Keratinocyte (primary cell): ENCODE data around the gene GPHB5. TPM values are rescaled to one million over a fixed set of nuclear protein-coding genes. Genes with fewer than 3 reads are reported as not detected.

Experiments used
- DNase-seq: peaks from one replicate; pipeline ENCODE4 v3.0.0-alpha.2; 2011; ENCODE audit warnings: low read depth, missing footprints, low spot score
- FAIRE-seq: peaks from 2 replicates; lab custom pipeline; 2011; peaks lifted over from hg19 to GRCh38; lab: Jason Lieb, UNC
- H2AFZ ChIP-seq: 2 replicates; pipeline ENCODE4 v1.6.0; 2012; ENCODE audit warnings: low read length, control low read depth, inconsistent platforms; ENCODE audit not compliant: control insufficient read depth
- H3K27ac ChIP-seq: 2 replicates; pipeline ENCODE4 v1.5.1; 2011; ENCODE audit warnings: low read length; ENCODE audit not compliant: control insufficient read depth, insufficient read depth
- H3K27me3 ChIP-seq: 3 replicates; pipeline ENCODE4 v1.6.0; 2011; ENCODE audit warnings: low read length; ENCODE audit not compliant: control insufficient read depth, insufficient read depth; ENCODE audit errors: extremely low read depth
- H3K36me3 ChIP-seq, 2 experiments: 2 replicates in 1 of 2; 3 replicates in 1 of 2; pipeline ENCODE4 v1.5.1; 2011; ENCODE audit warnings: low read length in 2 of 2, mild to moderate bottlenecking in 1 of 2; ENCODE audit not compliant: control insufficient read depth in 2 of 2, insufficient read depth in 2 of 2; ENCODE audit errors: extremely low read depth in 1 of 2
- H3K4me1 ChIP-seq: 3 replicates; pipeline ENCODE4 v1.5.1; 2011; ENCODE audit warnings: low read length; ENCODE audit not compliant: control insufficient read depth, insufficient read depth; ENCODE audit errors: extremely low read depth
- H3K4me2 ChIP-seq: 3 replicates; pipeline ENCODE4 v1.6.0; 2011; ENCODE audit warnings: low read depth, low read length; ENCODE audit not compliant: control insufficient read depth, insufficient read depth; ENCODE audit errors: extremely low read depth
- H3K4me3 ChIP-seq, 3 experiments: fragments of 200-600 bp in 1 of 3; sonication (generic) in 1 of 3; 2 replicates in 2 of 3; 3 replicates in 1 of 3; pipeline ENCODE4 v1.5.1; 2011 to 2016; ENCODE audit warnings: low read length in 3 of 3, mild to moderate bottlenecking in 3 of 3, control low read depth in 2 of 3, inconsistent platforms in 1 of 3, low read depth in 1 of 3, mixed read lengths in 1 of 3, mixed run types in 1 of 3, moderate library complexity in 1 of 3; ENCODE audit not compliant: control insufficient read depth in 2 of 3, insufficient read depth in 2 of 3; ENCODE audit errors: extremely low read depth in 1 of 3
- H3K79me2 ChIP-seq: 2 replicates; pipeline ENCODE4 v1.6.0; 2012; ENCODE audit warnings: low read length; ENCODE audit not compliant: control insufficient read depth, insufficient read depth
- H3K9ac ChIP-seq: 3 replicates; pipeline ENCODE4 v1.6.0; 2011; ENCODE audit warnings: low read length; ENCODE audit not compliant: control insufficient read depth, insufficient read depth; ENCODE audit errors: extremely low read depth
- H3K9me1 ChIP-seq: 3 replicates; pipeline ENCODE4 v1.6.0; 2011; ENCODE audit warnings: low read length; ENCODE audit not compliant: control insufficient read depth, insufficient read depth; ENCODE audit errors: extremely low read depth
- H3K9me3 ChIP-seq: 2 replicates; pipeline ENCODE4 v1.5.1; 2012; ENCODE audit warnings: low read depth, low read length; ENCODE audit not compliant: control insufficient read depth
- H4K20me1 ChIP-seq: 3 replicates; pipeline ENCODE4 v1.6.0; 2011; ENCODE audit warnings: low read length; ENCODE audit not compliant: control insufficient read depth, insufficient read depth; ENCODE audit errors: extremely low read depth
- EZH2 ChIP-seq: IDR thresholded peaks from one replicate; pipeline ENCODE4 v1.6.1; 2012; ENCODE audit warnings: inconsistent platforms, mild to moderate bottlenecking, low read length, moderate library complexity
- dilution Hi-C: fragments of 300-500 bp; cut with MboI; formaldehyde crosslinking; loops from one replicate; pipeline ENCODE4 v1.7.0; 2020; ENCODE audit warnings: low sequenced_read_pairs; ENCODE audit not compliant: extremely low pct_ligation_motif_present
- polyA plus RNA-seq, 5 experiments: library from polyadenylated mRNA; depleted of rRNA in 3 of 5; stranded (reverse) in 3 of 5; stranded (forward) in 1 of 5; unstranded in 1 of 5; fragments of >200 nt; gene quantifications; 1 replicate in 1 of 5; 2 replicates in 3 of 5; 3 replicates in 1 of 5; pipeline versions ENCODE4 v1.2.1 to v1.2.3, GENCODE V29; 2011 to 2012; ENCODE audit warnings: missing spikeins in 2 of 5, low read depth in 1 of 5, low replicate concordance in 1 of 5
- TF ChIP-seq, protein P1 (sequence below), 3 experiments: IDR thresholded peaks in 1 of 3; conservative IDR thresholded peaks in 1 of 3; optimal IDR thresholded peaks in 1 of 3; 2 replicates in 2 of 3; 3 replicates in 1 of 3; pipeline versions ENCODE3 to v1.5.1; 2011; ENCODE audit warnings: low read length in 3 of 3, mild to moderate bottlenecking in 3 of 3, moderate library complexity in 2 of 3, control low read depth in 1 of 3, inconsistent platforms in 1 of 3; ENCODE audit not compliant: insufficient read depth in 2 of 3; ENCODE audit errors: extremely low read depth in 1 of 3

The GPHB5 gene
- polyA plus RNA-seq, 1 donor (not counting 4 experiments of a cell fraction or from before 2014, with no cell fraction given), result not detected

DNA sequence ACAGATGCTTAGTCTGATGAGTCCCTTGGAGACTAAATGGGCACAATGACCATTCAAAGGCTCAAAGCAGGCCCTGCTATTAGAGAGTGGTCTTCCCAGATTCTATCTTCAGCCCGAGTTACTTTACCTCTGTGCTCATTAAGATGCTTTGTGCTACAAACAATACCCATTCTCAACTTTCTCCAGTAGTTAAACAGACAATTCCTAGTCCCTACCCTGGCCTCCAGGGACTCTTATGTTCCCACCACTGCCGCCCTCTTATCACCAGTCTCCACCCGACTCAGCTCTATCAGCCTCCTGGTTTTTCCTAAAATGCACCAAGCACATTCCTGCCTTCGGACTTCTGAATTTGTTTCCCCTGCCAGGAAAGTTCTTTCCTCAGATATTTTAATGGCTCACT lies 25.6 kb upstream of the GPHB5 start:
- Histone ChIP-seq H3K36me3 (no peaks in the 10 kb centered on the region), H3K27me3 (peaks cover 5% of the 10 kb centered on the region), H3K9ac (no peak overlapping the region), H3K9me1 (no peaks in the 10 kb centered on the region), H3K9me3 (no peaks in the 10 kb centered on the region), H2AFZ (no peak overlapping the region), H3K4me2 (no peak overlapping the region), H3K27ac (no peak overlapping the region), H3K4me1 (no peaks in the 10 kb centered on the region), H4K20me1 (no peaks in the 10 kb centered on the region), H3K4me3 (no peak overlapping the region), H3K79me2 (no peaks in the 10 kb centered on the region)
- TF ChIP-seq, protein P1, sequence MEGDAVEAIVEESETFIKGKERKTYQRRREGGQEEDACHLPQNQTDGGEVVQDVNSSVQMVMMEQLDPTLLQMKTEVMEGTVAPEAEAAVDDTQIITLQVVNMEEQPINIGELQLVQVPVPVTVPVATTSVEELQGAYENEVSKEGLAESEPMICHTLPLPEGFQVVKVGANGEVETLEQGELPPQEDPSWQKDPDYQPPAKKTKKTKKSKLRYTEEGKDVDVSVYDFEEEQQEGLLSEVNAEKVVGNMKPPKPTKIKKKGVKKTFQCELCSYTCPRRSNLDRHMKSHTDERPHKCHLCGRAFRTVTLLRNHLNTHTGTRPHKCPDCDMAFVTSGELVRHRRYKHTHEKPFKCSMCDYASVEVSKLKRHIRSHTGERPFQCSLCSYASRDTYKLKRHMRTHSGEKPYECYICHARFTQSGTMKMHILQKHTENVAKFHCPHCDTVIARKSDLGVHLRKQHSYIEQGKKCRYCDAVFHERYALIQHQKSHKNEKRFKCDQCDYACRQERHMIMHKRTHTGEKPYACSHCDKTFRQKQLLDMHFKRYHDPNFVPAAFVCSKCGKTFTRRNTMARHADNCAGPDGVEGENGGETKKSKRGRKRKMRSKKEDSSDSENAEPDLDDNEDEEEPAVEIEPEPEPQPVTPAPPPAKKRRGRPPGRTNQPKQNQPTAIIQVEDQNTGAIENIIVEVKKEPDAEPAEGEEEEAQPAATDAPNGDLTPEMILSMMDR (optimal IDR thresholded peaks at IDR 0.05 in 1 of 3, IDR thresholded peaks at IDR 0.05 in 1 of 3, conservative IDR thresholded peaks at IDR 0.05 in 1 of 3; ENCODE audit: extremely low read depth in 1 of 3, insufficient read depth in 2 of 3, low read length in 3 of 3), result no peak
- no peak for TF ChIP-seq EZH2
- DNase-seq, result no peak
- FAIRE-seq, result no peak
- dilution Hi-C loops, result no loop called here

DNA sequence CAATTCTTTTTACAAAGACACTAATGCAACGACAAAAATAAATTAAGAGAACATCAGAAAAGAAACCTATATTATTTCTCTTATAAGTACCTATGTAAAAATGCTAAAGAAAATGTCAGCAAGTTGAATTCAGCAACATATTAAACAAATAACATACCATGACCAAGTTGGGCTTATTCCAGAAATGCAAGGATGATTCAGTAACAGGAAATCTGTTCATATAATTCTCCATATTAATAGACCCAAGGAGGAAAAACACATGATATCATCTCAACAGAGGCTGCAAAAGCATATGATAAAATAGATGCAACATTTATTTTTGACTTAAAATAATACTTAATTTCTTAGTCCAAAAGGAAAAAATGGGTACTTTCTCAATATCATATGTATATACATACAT lies 25.1 kb upstream of the GPHB5 start:
- Histone ChIP-seq H3K4me3 (no peak overlapping the region), H3K4me2 (no peak overlapping the region), H3K27me3 (peaks cover 5% of the 10 kb centered on the region), H3K4me1 (no peaks in the 10 kb centered on the region), H3K27ac (no peak overlapping the region), H3K9me1 (no peaks in the 10 kb centered on the region), H3K79me2 (no peaks in the 10 kb centered on the region), H4K20me1 (no peaks in the 10 kb centered on the region), H3K36me3 (no peaks in the 10 kb centered on the region), H3K9me3 (no peaks in the 10 kb centered on the region), H3K9ac (no peak overlapping the region), H2AFZ (no peak overlapping the region)
- no peak for TF ChIP-seq EZH2
- TF ChIP-seq, protein P1 (optimal IDR thresholded peaks at IDR 0.05 in 1 of 3, IDR thresholded peaks at IDR 0.05 in 1 of 3, conservative IDR thresholded peaks at IDR 0.05 in 1 of 3; ENCODE audit: extremely low read depth in 1 of 3, insufficient read depth in 2 of 3, low read length in 3 of 3), result no peak
- FAIRE-seq (no peak), DNase-seq (no peak)
- dilution Hi-C loops, result no loop called here
